KMS-11 (cell line): Measurements from ENCODE around the gene ARHGAP45.

Experiments
- H2AFZ ChIP-seq: fragments of 200-600 bp; sonication (generic); 2 replicates; pipeline ENCODE4 v1.6.1; 2016; ENCODE audit warnings: antibody characterized with exemption, mixed run types, low read depth
- H3K27ac ChIP-seq: fragments of 200-600 bp; sonication (generic); 2 replicates; pipeline ENCODE4 v1.6.1; 2016; ENCODE audit warnings: mild to moderate bottlenecking, mixed run types
- H3K27me3 ChIP-seq: fragments of 200-600 bp; sonication (generic); 2 replicates; pipeline ENCODE4 v1.6.1; 2017; ENCODE audit warnings: mild to moderate bottlenecking, low read depth, mixed run types, moderate library complexity; ENCODE audit not compliant: insufficient read depth
- H3K36me3 ChIP-seq: fragments of 200-600 bp; sonication (generic); 2 replicates; pipeline ENCODE4 v1.6.1; 2017; ENCODE audit warnings: mild to moderate bottlenecking, mixed run types; ENCODE audit not compliant: insufficient read depth
- H3K4me1 ChIP-seq: fragments of 200-600 bp; sonication (generic); 2 replicates; pipeline ENCODE4 v1.6.1; 2016; ENCODE audit warnings: mild to moderate bottlenecking, low read depth, mixed run types; ENCODE audit not compliant: poor library complexity, severe bottlenecking
- H3K4me2 ChIP-seq: fragments of 200-600 bp; sonication (generic); 2 replicates; pipeline ENCODE4 v1.7.0; 2016; ENCODE audit warnings: mild to moderate bottlenecking, mixed run types
- H3K4me3 ChIP-seq: fragments of 200-600 bp; sonication (generic); IDR thresholded peaks from 2 replicates; pipeline ENCODE4 v1.6.1; 2017; ENCODE audit warnings: low read depth, low read length, mixed read lengths; ENCODE audit not compliant: insufficient read depth
- H3K79me2 ChIP-seq: fragments of 200-600 bp; sonication (generic); 2 replicates; pipeline ENCODE4 v1.6.1; 2016; ENCODE audit warnings: low read depth, mixed run types; ENCODE audit not compliant: insufficient read depth
- H3K9ac ChIP-seq: fragments of 200-600 bp; sonication (generic); 2 replicates; pipeline ENCODE4 v1.6.1; 2016; ENCODE audit warnings: mild to moderate bottlenecking, mixed run types
- H4K20me1 ChIP-seq: fragments of 200-600 bp; sonication (generic); 2 replicates; pipeline ENCODE4 v1.6.1; 2016; ENCODE audit warnings: mild to moderate bottlenecking, mixed run types; ENCODE audit not compliant: insufficient read depth
- CTCF ChIP-seq: fragments of 200-600 bp; sonication (generic); conservative IDR thresholded peaks from 2 replicates; pipeline ENCODE4 v1.6.1; 2017; ENCODE audit warnings: low read depth, mild to moderate bottlenecking, antibody characterized with exemption, low read length, moderate library complexity, mixed read lengths

ARHGAP45 gene

GRCh38 chr19:1089126-1089771, 22.3 kb downstream of the ARHGAP45 start:
- peaks cover 8% of the 10 kb centered on the region for H3K4me1 ChIP-seq
- no peak overlapping the region for H3K27ac ChIP-seq
- no peak overlapping the region for H3K4me2 ChIP-seq

GRCh38 chr19:1089891-1090290, 22.9 kb downstream of the ARHGAP45 start:
- H3K4me1 ChIP-seq = peaks cover 8% of the 10 kb centered on the region
- H3K9ac ChIP-seq = no peak overlapping the region
- TF ChIP-seq CTCF = no peak
- H2AFZ ChIP-seq = no peak overlapping the region
- H4K20me1 ChIP-seq = 0 out of 2 replicates have a peak, but pooled peaks cover 4% of the 10 kb centered on the region
- H3K79me2 ChIP-seq = peaks cover 22% of the 10 kb centered on the region
- H3K27ac ChIP-seq = no peak overlapping the region
- no peak overlapping the region for H3K4me2 ChIP-seq
- no peaks in the 10 kb centered on the region for H3K36me3 ChIP-seq
- H3K27me3 ChIP-seq = no peaks in the 10 kb centered on the region
- H3K4me3 ChIP-seq = no peak overlapping the region

More at GRCh38 chr19:1089126-1089771, 22.3 kb downstream of the ARHGAP45 start:
- no peaks in the 10 kb centered on the region for H3K27me3 ChIP-seq
- no peak overlapping the region for H3K9ac ChIP-seq
- peaks cover 16% of the 10 kb centered on the region for H3K79me2 ChIP-seq
- no peak for TF ChIP-seq CTCF
- H3K4me3 ChIP-seq = no peak overlapping the region
- no peaks in the 10 kb centered on the region for H4K20me1 ChIP-seq
- H3K36me3 ChIP-seq = no peaks in the 10 kb centered on the region
- no peak overlapping the region for H2AFZ ChIP-seq

GRCh38 chr19:1090731-1091543, 24.0 kb downstream of the ARHGAP45 start:
- Histone ChIP-seq H4K20me1 (0 out of 2 replicates have a peak, but pooled peaks cover 4% of the 10 kb centered on the region), H3K4me3 (no peak overlapping the region), H3K79me2 (peaks cover 26% of the 10 kb centered on the region), H3K27ac (no peak overlapping the region), H3K4me1 (peaks cover 13% of the 10 kb centered on the region), H3K4me2 (no peak overlapping the region), H2AFZ (no peak overlapping the region), H3K9ac (no peak overlapping the region), H3K36me3 (no peaks in the 10 kb centered on the region), H3K27me3 (no peaks in the 10 kb centered on the region)
- TF ChIP-seq CTCF = no peak

GRCh38 chr19:1091544-1092175, 24.7 kb downstream of the ARHGAP45 start:
- Histone ChIP-seq H3K27ac (no peak overlapping the region), H3K36me3 (no peaks in the 10 kb centered on the region), H2AFZ (no peak overlapping the region), H3K4me3 (no peak overlapping the region), H4K20me1 (0 out of 2 replicates have a peak, but pooled peaks cover 4% of the 10 kb centered on the region), H3K4me2 (no peak overlapping the region), H3K9ac (no peak overlapping the region), H3K27me3 (no peaks in the 10 kb centered on the region), H3K79me2 (peaks cover 26% of the 10 kb centered on the region), H3K4me1 (peaks cover 16% of the 10 kb centered on the region)
- no peak for TF ChIP-seq CTCF
